Endothelial cell of hepatic sinusoid (primary cell): Measurements from ENCODE around the gene ADAMTS17.

Source experiments
- in situ Hi-C: cut with HindIII; loops from 2 replicates; pipeline ENCODE4 v1.10.0; 2017; ENCODE audit warnings: low sequenced_read_pairs

Gene ADAMTS17

GRCh38 chr15:100042558-100042957 lies 299.2 kb downstream of the ADAMTS17 start:
- in situ Hi-C loops = no loop called here

GRCh38 chr15:100041127-100041828 lies 300.5 kb downstream of the ADAMTS17 start:
- in situ Hi-C loops = no loop called here

GRCh38 chr15:100039994-100040393 lies 301.8 kb downstream of the ADAMTS17 start:
- in situ Hi-C loops = no loop called here

GRCh38 chr15:100038736-100039135 lies 303.0 kb downstream of the ADAMTS17 start:
- in situ Hi-C loops = no loop called here

GRCh38 chr15:100037901-100038300 lies 303.9 kb downstream of the ADAMTS17 start:
- in situ Hi-C loops = no loop called here

- in situ Hi-C loops = no loop called here
Observed at GRCh38 chr15:100036015-100036414, 305.8 kb downstream of the ADAMTS17 start.

GRCh38 chr15:100034191-100034590 lies 307.6 kb downstream of the ADAMTS17 start:
- in situ Hi-C loops = no loop called here

- in situ Hi-C loops = no loop called here
Observed at GRCh38 chr15:100033140-100033857, 308.5 kb downstream of the ADAMTS17 start.

- in situ Hi-C loops = no loop called here
Observed at GRCh38 chr15:100032358-100033085, 309.3 kb downstream of the ADAMTS17 start.

- in situ Hi-C loops = no loop called here
Observed at GRCh38 chr15:100031665-100032357, 310.0 kb downstream of the ADAMTS17 start.

GRCh38 chr15:100030586-100031229 lies 311.1 kb downstream of the ADAMTS17 start:
- in situ Hi-C loops = no loop called here

- in situ Hi-C loops = no loop called here
Observed at GRCh38 chr15:100029868-100030479, 311.8 kb downstream of the ADAMTS17 start.

GRCh38 chr15:100029045-100029444 lies 312.7 kb downstream of the ADAMTS17 start:
- in situ Hi-C loops = no loop called here

GRCh38 chr15:100026041-100026440 lies 315.7 kb downstream of the ADAMTS17 start:
- in situ Hi-C loops = no loop called here

- in situ Hi-C loops = no loop called here
Observed at GRCh38 chr15:100022806-100023205, 319.0 kb downstream of the ADAMTS17 start.

GRCh38 chr15:100022391-100022790 lies 319.4 kb downstream of the ADAMTS17 start:
- in situ Hi-C loops = no loop called here

- in situ Hi-C loops = no loop called here
Observed at GRCh38 chr15:100021653-100022052, 320.1 kb downstream of the ADAMTS17 start.

- in situ Hi-C loops = no loop called here
Observed at GRCh38 chr15:100020614-100021013, 321.2 kb downstream of the ADAMTS17 start.

- in situ Hi-C loops = no loop called here
Observed at GRCh38 chr15:100020189-100020588, 321.6 kb downstream of the ADAMTS17 start.

- in situ Hi-C loops = no loop called here
Observed at GRCh38 chr15:100019601-100020000, 322.2 kb downstream of the ADAMTS17 start.
